ENCODE data around the gene RPTOR. TPM values are rescaled to one million over a fixed set of nuclear protein-coding genes. Genes with fewer than 3 reads are reported as not detected.

RPTOR gene
- total and polyA plus RNA-seq, 10 of the 15 experiments (the other 5 are each of a cell fraction or from before 2014, with no cell fraction given): 0.18 to 32.1 (median 7.8) TPM

DNA sequence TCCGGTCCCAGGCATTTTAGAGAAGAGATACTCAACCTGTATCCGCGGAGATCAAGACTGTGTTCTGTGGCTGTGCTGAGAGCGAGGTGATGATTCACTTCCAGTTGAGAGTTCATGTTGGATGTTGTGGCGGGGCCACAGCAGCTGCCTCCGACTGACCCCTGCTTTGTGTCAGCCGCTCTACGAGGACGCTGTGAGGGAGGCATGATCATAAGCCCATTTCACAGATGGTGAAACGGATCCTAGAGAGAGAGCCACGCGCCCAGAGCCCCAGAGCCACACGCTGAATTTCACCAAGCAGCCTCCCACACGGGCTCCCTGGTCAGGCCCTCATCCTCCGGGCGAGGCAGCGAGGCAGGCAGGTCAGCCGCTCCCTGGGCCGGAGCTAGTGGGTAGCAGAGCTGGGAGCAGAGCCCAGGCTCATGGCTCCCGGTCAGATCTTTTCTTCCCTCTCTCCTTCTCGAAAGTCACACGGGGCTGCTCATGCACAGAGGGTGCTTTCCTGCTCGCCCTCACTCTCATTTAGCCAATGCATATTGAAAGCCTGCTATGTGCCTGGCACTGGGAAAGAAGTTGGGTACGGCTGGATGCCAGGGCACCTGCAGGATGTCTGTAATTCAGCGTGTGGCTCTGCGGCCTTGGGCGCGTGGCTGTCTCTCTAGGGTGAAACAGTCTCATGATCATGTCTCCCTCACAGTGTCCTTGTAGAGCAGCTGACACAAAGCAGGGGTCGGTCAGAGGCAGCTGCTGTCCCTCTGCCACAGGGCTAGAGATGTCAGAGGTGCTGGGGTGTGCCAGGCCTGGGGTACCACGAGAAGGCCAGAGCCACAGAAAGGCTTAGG is 291.4 kb downstream of the RPTOR start:
- no peak for DNase-seq (ENCODE audit: low read depth, low spot score)
- Histone ChIP-seq H3K27me3 (replicated peaks in 1 of 2; ENCODE audit: control insufficient read depth in 2 of 2, insufficient read depth in 2 of 2, low read length in 1 of 2) (no peaks in the 10 kb centered on the region), H4K20me1 (ENCODE audit: control insufficient read depth, insufficient read depth) (no peaks in the 10 kb centered on the region), H3K9ac (ENCODE audit: control insufficient read depth, insufficient read depth, low read length) (no peak overlapping the region), H3K27ac (ENCODE audit: control insufficient read depth, insufficient read depth) (no peak overlapping the region), H3K4me2 (ENCODE audit: control insufficient read depth, insufficient read depth) (no peak overlapping the region), H3K4me1 (ENCODE audit: control insufficient read depth, insufficient read depth, low read length) (peaks cover 16% of the 10 kb centered on the region), H2AFZ (ENCODE audit: control insufficient read depth, low read depth, low read length) (no peak overlapping the region), H3K79me2 (ENCODE audit: control insufficient read depth, insufficient read depth, low read length) (no peaks in the 10 kb centered on the region), H3K36me3 (ENCODE audit: control insufficient read depth in 2 of 2, insufficient read depth in 2 of 2, low read length in 1 of 2) (peaks cover 2 to 3% of the 10 kb centered on the region in 2 experiments; a peak in 2 of 4 replicates), H3K9me3 (replicated peaks; ENCODE audit: control insufficient read depth, insufficient read depth, low read length) (no peaks in the 10 kb centered on the region), H3K4me3 (no peak overlapping the region)
- FAIRE-seq: no peak
- intact Hi-C loops (cut with micrococcal nuclease; ENCODE audit: unreplicated experiment) (no loop called here), in situ Hi-C loops (cut with MboI) (no loop called here)
- ATAC-seq: no peak
- ChIA-PET POLR2A (no interaction called here), CTCF (no interaction called here), RAD21 (ENCODE audit: unreplicated experiment) (no interaction called here), SMC1A (ENCODE audit: uncharacterized antibody, unreplicated experiment) (no interaction called here)
- WGBS (ENCODE audit: insufficient coverage, insufficient replicate concordance, low lambda C conversion rate, missing lambda C conversion rate): 93% methylated on average over 30 of the region's 30 CpGs
- TF ChIP-seq CREB1 (IDR thresholded peaks at IDR 0.05; ENCODE audit: low read depth): no peak
- TF ChIP-seq, protein P1, sequence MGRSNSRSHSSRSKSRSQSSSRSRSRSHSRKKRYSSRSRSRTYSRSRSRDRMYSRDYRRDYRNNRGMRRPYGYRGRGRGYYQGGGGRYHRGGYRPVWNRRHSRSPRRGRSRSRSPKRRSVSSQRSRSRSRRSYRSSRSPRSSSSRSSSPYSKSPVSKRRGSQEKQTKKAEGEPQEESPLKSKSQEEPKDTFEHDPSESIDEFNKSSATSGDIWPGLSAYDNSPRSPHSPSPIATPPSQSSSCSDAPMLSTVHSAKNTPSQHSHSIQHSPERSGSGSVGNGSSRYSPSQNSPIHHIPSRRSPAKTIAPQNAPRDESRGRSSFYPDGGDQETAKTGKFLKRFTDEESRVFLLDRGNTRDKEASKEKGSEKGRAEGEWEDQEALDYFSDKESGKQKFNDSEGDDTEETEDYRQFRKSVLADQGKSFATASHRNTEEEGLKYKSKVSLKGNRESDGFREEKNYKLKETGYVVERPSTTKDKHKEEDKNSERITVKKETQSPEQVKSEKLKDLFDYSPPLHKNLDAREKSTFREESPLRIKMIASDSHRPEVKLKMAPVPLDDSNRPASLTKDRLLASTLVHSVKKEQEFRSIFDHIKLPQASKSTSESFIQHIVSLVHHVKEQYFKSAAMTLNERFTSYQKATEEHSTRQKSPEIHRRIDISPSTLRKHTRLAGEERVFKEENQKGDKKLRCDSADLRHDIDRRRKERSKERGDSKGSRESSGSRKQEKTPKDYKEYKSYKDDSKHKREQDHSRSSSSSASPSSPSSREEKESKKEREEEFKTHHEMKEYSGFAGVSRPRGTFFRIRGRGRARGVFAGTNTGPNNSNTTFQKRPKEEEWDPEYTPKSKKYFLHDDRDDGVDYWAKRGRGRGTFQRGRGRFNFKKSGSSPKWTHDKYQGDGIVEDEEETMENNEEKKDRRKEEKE (IDR thresholded peaks at IDR 0.05): no peak
- TF ChIP-seq SMAD5 (IDR thresholded peaks at IDR 0.05; ENCODE audit: low read depth): no peak
- no peak for TF ChIP-seq BACH1 (IDR thresholded peaks at IDR 0.05; ENCODE audit: borderline replicate concordance)
- TF ChIP-seq, protein P2, sequence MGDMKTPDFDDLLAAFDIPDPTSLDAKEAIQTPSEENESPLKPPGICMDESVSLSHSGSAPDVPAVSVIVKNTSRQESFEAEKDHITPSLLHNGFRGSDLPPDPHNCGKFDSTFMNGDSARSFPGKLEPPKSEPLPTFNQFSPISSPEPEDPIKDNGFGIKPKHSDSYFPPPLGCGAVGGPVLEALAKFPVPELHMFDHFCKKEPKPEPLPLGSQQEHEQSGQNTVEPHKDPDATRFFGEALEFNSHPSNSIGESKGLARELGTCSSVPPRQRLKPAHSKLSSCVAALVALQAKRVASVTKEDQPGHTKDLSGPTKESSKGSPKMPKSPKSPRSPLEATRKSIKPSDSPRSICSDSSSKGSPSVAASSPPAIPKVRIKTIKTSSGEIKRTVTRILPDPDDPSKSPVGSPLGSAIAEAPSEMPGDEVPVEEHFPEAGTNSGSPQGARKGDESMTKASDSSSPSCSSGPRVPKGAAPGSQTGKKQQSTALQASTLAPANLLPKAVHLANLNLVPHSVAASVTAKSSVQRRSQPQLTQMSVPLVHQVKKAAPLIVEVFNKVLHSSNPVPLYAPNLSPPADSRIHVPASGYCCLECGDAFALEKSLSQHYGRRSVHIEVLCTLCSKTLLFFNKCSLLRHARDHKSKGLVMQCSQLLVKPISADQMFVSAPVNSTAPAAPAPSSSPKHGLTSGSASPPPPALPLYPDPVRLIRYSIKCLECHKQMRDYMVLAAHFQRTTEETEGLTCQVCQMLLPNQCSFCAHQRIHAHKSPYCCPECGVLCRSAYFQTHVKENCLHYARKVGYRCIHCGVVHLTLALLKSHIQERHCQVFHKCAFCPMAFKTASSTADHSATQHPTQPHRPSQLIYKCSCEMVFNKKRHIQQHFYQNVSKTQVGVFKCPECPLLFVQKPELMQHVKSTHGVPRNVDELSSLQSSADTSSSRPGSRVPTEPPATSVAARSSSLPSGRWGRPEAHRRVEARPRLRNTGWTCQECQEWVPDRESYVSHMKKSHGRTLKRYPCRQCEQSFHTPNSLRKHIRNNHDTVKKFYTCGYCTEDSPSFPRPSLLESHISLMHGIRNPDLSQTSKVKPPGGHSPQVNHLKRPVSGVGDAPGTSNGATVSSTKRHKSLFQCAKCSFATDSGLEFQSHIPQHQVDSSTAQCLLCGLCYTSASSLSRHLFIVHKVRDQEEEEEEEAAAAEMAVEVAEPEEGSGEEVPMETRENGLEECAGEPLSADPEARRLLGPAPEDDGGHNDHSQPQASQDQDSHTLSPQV (IDR thresholded peaks at IDR 0.05): no peak
- no peak for TF ChIP-seq PML (IDR thresholded peaks at IDR 0.05; ENCODE audit: low read length)
- TF ChIP-seq, protein P3, sequence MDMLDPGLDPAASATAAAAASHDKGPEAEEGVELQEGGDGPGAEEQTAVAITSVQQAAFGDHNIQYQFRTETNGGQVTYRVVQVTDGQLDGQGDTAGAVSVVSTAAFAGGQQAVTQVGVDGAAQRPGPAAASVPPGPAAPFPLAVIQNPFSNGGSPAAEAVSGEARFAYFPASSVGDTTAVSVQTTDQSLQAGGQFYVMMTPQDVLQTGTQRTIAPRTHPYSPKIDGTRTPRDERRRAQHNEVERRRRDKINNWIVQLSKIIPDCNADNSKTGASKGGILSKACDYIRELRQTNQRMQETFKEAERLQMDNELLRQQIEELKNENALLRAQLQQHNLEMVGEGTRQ (IDR thresholded peaks at IDR 0.05; ENCODE audit: borderline replicate concordance, low read depth, low read length): no peak
- no peak for TF ChIP-seq MXI1 (IDR thresholded peaks at IDR 0.05; ENCODE audit: low read depth, low read length)
- no peak for TF ChIP-seq JUNB (IDR thresholded peaks at IDR 0.05)
- no peak for TF ChIP-seq TARDBP (IDR thresholded peaks at IDR 0.05; ENCODE audit: borderline replicate concordance)
- BruUV-seq (replicated peaks): no TSS peak
